Kidney (tissue), 14 donors: ENCODE measurements around the gene EPS8. TPM values are rescaled to one million over a fixed set of nuclear protein-coding genes. Genes with fewer than 3 reads are reported as not detected.

ENCODE experiments used
- DNase-seq, 5 donors: peaks; one replicate each; pipeline ENCODE4 v3.0.0-alpha.2; 2013 to 2020
- FAIRE-seq: peaks from 2 replicates; lab custom pipeline; 2012; peaks lifted over from hg19 to GRCh38; lab: Jason Lieb, UNC
- H3K27ac ChIP-seq, 2 donors: one replicate each; pipeline ENCODE4 v1.7.0; 2013; ENCODE audit warnings: low read depth in 2 of 2, low read length in 2 of 2, inconsistent platforms in 1 of 2
- H3K27me3 ChIP-seq: one replicate; pipeline ENCODE4 v1.7.1; 2013; ENCODE audit warnings: low read length, inconsistent platforms; ENCODE audit not compliant: control insufficient read depth, insufficient read depth
- H3K36me3 ChIP-seq, 3 donors: one replicate each; pipeline versions ENCODE4 v1.7.0 to v1.7.1; 2013; ENCODE audit warnings: low read length in 3 of 3, control low read depth in 1 of 3, inconsistent platforms in 1 of 3; ENCODE audit not compliant: insufficient read depth in 3 of 3, control insufficient read depth in 2 of 3
- H3K4me1 ChIP-seq, 3 donors: one replicate each; pipeline versions ENCODE4 v1.7.0 to v1.7.1; 2013; ENCODE audit warnings: low read length in 3 of 3, inconsistent platforms in 1 of 3, low read depth in 1 of 3; ENCODE audit not compliant: control insufficient read depth in 2 of 3, insufficient read depth in 2 of 3
- H3K4me3 ChIP-seq, 3 donors: one replicate each; pipeline versions ENCODE4 v1.7.0 to v1.8.1; 2013; ENCODE audit warnings: low read length in 3 of 3, control low read depth in 1 of 3, inconsistent platforms in 1 of 3
- H3K9ac ChIP-seq, 3 donors: one replicate each; pipeline versions ENCODE4 v1.7.0 to v1.7.1; 2013; ENCODE audit warnings: low read length in 3 of 3, control low read depth in 1 of 3, inconsistent platforms in 1 of 3
- H3K9me3 ChIP-seq, 3 donors: one replicate each; pipeline versions ENCODE4 v1.7.0 to v1.7.1; 2013; ENCODE audit warnings: low read length in 3 of 3, control low read depth in 1 of 3, inconsistent platforms in 1 of 3; ENCODE audit not compliant: control insufficient read depth in 2 of 3, insufficient read depth in 1 of 3
- intact Hi-C: fragments of 100-400 bp; cut with DNase I; formaldehyde crosslinking; loops from one replicate; pipeline ENCODE4 v1.11.1; 2022
- polyA plus RNA-seq: library from polyadenylated mRNA; stranded (reverse); fragments of 350-450 nt; fragmentation: Illumina TruSeq; extraction: RNeasy Lipid Tissue Mini Kit (QIAGEN cat#74804); gene quantifications from one replicate; pipeline ENCODE4 v1.2.3, GENCODE V29; 2014; ENCODE audit warnings: low read depth, low replicate concordance; ENCODE audit not compliant: insufficient read depth
- total RNA-seq: library from RNA; stranded (reverse); fragmentation: NEBNext Ultra II Directional; extraction: Animal tissue kit (Norgen Biotek cat#: 25700); gene quantifications from one replicate; pipeline ENCODE4 v1.2.1, GENCODE V29; 2021
- TF ChIP-seq, protein P1 (sequence below): IDR thresholded peaks from 3 replicates; pipeline ENCODE4 v1.5.1; 2012; ENCODE audit warnings: mild to moderate bottlenecking, moderate library complexity, borderline replicate concordance; ENCODE audit not compliant: insufficient read depth; ENCODE audit errors: extremely low read depth
- donor health status: control.
- donor health status: control.
- donor health status: control.
- donor health status: control.
- donor health status: control.
- donor health status: DM: yes; HTN: yes; CAD: no.
- donor health status: Normal renal cell carcinoma (clear cell type).

The EPS8 gene
- total and polyA plus RNA-seq, 2 donors from 2014 or later: 33.9 to 80.3 TPM

DNA sequence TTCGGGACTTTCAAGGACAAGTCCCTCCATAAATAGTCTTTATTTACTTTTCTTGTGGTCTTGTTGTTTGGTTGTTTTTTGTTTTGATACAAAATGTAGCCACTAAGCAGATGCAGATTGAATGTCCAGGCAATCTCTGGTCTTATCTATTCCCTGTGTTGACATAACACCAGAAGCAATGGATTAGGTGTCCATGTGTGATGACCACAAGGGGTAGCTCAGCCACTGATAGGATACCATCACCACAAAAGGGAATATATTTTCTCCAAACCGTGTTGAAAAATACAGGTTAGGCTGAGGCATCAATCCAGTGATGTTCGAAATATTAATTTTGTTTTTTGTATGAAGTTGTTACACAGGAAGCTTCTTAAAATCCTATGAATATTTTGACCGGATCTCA, 196.3 kb downstream of the EPS8 start:
- DNase-seq: no peak
- TF ChIP-seq, protein P1, sequence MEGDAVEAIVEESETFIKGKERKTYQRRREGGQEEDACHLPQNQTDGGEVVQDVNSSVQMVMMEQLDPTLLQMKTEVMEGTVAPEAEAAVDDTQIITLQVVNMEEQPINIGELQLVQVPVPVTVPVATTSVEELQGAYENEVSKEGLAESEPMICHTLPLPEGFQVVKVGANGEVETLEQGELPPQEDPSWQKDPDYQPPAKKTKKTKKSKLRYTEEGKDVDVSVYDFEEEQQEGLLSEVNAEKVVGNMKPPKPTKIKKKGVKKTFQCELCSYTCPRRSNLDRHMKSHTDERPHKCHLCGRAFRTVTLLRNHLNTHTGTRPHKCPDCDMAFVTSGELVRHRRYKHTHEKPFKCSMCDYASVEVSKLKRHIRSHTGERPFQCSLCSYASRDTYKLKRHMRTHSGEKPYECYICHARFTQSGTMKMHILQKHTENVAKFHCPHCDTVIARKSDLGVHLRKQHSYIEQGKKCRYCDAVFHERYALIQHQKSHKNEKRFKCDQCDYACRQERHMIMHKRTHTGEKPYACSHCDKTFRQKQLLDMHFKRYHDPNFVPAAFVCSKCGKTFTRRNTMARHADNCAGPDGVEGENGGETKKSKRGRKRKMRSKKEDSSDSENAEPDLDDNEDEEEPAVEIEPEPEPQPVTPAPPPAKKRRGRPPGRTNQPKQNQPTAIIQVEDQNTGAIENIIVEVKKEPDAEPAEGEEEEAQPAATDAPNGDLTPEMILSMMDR: no peak
- intact Hi-C loops: loop anchor here (5.0 kb wide), 1 partner anchor 259 kb away; no protein-coding TSS in a partner anchor
- H3K36me3 ChIP-seq: no peaks in the 10 kb centered on the region
- no peak overlapping the region for H3K27ac ChIP-seq
- no peak overlapping the region for H3K9ac ChIP-seq
- FAIRE-seq: no peak
- no peak overlapping the region for H3K4me3 ChIP-seq
- no peaks in the 10 kb centered on the region for H3K9me3 ChIP-seq
- no peaks in the 10 kb centered on the region for H3K27me3 ChIP-seq
- peaks cover 0 to 6% (median 0%) of the 10 kb centered on the region in 3 donors for H3K4me1 ChIP-seq

DNA sequence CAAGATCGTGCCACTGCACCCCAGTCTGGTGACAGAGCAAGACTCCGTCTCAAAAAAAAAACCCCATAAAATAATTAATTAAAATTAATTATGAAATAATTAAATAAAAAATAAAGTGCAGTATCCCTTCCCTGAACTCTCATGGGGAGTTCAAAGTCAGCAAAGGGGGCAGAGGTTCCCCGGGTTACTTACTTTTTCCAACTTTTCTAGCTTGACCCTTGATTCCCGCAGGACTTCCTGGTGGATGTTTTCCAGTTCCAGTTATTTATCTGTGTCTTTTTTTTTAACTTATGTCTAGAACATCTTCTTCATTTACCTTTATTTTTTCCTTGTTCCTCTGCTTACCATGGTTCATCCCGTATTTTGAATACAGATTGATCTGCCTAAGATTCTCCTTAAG, 197.4 kb downstream of the EPS8 start:
- no peaks in the 10 kb centered on the region for H3K9me3 ChIP-seq
- no peak overlapping the region for H3K27ac ChIP-seq
- DNase-seq (no peak), FAIRE-seq (no peak)
- H3K4me1 ChIP-seq: peaks cover 0 to 4% (median 0%) of the 10 kb centered on the region in 3 donors
- no peaks in the 10 kb centered on the region for H3K27me3 ChIP-seq
- H3K36me3 ChIP-seq: no peaks in the 10 kb centered on the region
- TF ChIP-seq, protein P1: no peak
- H3K4me3 ChIP-seq: no peak overlapping the region
- no peak overlapping the region for H3K9ac ChIP-seq
- intact Hi-C loops: loop anchor here (5.0 kb wide), 1 partner anchor 260 kb away; no protein-coding TSS in a partner anchor

DNA sequence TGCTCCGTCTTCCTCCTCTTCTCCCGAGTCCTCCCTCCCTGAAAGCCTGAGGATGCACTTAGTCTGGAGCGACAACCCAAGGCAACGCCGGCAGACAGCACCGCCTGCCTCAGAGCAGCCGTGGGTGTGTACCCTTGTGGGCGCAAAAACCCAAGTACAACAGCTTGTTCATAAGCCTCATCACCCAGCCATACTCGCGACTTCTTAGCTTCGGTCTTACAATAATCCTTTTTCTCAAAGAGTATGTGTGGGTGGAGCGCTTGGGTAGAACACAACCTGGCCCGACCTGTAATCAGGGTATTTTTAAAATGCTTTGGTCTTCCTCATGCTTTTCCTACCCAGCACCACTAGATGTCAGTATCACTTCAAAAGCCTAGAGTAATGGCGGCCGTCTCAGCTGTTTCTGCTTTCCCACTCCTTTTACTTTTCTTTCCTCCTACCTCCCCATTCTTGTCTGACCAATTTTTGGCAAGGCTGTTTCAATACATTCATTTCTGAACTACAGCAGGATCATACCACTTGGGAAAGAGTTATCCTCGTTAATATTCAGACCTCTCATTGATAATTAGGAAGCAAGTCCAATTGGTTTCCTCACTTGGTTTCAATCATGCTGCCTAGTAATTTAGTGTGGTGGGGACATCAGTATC, 198.9 kb downstream of the EPS8 start:
- TF ChIP-seq, protein P1: peak; percentile 90
- H3K9ac ChIP-seq: peak overlapping the region in 2 of 3 donors; percentile 35 to 45
- peaks cover 0 to 2% (median 0%) of the 10 kb centered on the region in 3 donors for H3K4me1 ChIP-seq
- peak overlapping the region; percentile 48 to 68 (median 61) for H3K4me3 ChIP-seq
- DNase-seq: peak in 4 of 5 donors; percentile 50 to 92 (median 74)
- H3K9me3 ChIP-seq: no peaks in the 10 kb centered on the region
- no peaks in the 10 kb centered on the region for H3K36me3 ChIP-seq
- H3K27ac ChIP-seq: peak overlapping the region in 1 of 2 donors; percentile 10
- FAIRE-seq: peak; percentile 37
- H3K27me3 ChIP-seq: no peaks in the 10 kb centered on the region
- intact Hi-C loops: loop anchor here (5.0 kb wide), 1 partner anchor 262 kb away; no protein-coding TSS in a partner anchor
